NK-92 treated with Interleukin-12 subunit alpha and Interleukin-12 subunit beta, amount 100 ng/mL, for 24 hours (cell line): ENCODE measurements around the gene DNAH11.
"Not testable (repeated sequence)": the region's sequence is repeated elsewhere in the genome, so short reads cannot be mapped to it uniquely, and the experiment has no call there.

Experiments used
- DNase-seq: peaks from one replicate; lab custom pipeline; 2025; lab: John Stamatoyannopoulos, UW

DNAH11 gene

DNA sequence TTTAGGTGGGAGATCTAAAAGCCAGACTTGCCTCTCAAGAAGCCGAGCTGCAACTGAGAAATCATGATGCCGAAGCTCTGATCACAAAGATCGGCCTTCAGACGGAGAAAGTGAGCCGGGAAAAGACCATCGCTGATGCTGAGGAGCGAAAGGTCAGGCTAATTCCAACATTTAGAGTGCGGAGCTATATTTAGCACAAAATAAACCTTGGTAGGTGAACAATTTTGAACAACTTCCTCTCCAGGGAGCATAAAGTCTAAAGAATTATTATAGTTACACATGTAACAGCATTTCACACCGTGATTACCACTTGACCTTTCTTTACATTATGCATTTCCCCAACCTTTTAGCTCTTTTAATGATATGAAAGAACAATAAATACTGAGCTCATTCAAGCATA, 236.1 kb downstream of the DNAH11 start:
- no peak for DNase-seq

DNA sequence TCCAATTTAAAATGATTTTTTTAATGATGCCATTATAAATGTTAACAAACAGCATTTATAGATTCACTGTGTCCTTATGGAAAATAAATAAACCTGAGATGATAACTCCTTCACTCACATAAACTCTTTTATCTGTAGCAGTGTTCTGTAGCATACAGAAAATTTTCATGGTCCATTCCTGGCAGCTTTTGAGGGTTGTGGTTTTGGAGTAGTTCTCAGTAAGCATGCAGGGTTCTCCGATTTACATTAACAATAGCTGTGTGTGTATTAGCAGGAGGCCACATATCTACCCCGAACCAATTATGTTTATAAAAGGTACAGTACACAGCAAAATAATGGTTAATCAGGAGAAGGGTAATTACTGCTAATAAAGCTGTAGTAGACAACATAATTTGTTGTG, 240.2 kb downstream of the DNAH11 start:
- DNase-seq = no peak

DNA sequence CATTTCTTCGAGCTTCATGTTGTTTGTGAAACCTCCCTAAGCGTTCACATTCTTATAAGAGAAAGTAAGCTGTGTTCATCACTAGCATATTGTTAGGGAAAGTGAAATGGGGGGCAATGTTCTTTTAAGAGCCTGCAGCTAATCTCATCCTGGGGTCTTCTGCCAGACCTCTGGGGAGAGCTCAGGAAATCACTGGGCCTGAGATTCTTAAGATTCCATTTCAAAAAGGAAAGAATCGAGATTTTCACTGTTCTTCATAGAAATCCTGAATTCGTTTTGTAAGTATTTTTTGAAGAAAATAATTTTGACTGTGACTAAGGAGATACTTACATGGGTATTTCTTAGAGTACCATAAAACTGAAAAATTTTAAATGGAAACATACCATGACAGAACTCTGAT, 242.2 kb downstream of the DNAH11 start:
- no peak for DNase-seq

DNA sequence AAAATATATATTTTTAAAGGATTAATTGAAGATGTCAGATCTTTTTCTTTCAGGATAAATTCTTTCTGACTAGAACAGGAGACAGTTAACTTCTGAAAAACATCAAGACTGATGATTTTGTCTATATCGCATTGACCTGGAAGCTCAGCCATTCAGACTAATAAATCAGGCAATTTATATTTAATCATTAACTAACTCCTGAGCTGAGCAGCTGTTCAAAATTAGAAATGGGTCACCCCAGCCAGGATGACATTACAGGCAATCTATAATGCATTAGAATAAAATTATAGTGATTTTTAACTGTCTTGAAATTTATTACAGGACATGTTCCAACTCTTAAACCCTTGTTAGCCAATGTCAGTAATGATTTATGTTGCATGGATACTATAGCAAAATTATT, 263.0 kb downstream of the DNAH11 start:
- no peak for DNase-seq

DNA sequence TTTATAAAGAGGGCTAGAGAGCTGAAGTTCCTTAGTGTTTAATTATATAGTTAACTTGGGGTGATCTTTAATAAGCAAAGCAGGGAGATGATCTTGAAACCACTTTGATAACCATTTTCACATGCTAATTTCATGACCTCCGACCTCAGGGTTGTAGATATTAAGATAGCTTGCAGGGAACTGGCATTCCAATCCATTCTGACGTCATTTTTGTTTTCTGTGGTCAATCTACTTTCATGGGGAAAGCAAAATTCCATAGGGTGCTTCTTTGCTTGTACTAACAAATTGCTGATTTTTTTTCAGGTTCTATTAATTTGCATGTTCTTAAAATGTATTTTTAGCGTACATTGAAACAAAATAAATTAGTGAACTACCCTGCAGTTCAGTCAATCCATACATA, 263.5 kb downstream of the DNAH11 start:
- no peak for DNase-seq

DNA sequence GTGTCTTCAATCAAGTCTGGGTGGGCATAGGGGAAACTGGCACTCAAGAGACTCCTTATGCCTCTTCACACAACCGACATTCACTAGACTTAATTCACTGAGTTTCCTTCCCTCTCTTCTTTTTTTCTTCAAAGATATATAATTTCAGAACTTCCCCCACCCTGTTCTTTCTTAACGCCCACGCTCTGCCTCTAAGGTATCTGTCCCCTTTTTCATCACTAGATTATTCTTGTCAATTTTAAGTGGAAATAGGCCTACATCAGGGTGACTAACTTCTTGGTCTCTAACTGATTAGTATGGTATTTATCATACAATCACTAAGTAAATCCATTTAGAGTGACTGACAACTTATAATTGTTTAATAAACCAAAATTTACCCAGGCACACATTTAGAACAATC, 276.2 kb downstream of the DNAH11 start:
- DNase-seq = no peak

DNA sequence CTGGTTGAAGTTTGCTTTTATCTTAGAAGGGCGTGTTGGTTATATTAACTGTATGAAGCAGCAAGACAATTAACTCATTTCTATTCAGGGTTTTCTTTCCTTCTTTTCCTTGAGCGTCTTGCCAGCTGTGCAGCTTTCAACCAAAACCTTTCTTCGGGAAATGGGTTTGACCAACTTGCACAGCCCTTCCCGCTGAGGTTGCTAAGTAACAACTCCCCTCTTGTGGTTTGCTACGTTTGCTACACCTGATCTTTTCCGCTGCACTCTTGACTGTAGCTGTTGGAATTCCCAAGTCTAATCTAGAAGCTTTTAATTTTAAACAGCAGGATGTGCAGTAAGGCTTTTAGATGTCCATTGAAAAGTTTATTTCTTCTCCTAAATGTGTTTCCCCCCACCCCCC, 286.0 kb downstream of the DNAH11 start:
- DNase-seq = no peak

DNA sequence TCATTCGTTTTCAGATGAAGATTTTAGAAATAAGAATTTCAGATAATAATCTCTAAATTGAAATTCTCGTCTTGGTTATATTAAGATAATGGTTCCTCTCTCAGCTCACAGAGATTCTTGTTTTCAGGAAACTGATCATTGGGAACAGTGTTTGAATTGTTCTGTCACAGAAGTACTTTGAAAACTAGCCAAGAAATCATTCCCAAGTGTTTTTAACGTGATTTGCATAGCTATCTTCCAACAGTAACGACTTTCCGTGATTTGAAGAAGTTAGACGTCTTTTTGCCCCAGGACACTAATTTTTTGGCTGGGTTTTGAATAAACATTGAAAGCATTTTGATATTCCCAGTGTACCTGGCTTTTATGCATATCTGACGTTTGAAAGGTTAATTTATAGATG, 286.9 kb downstream of the DNAH11 start:
- no peak for DNase-seq

DNA sequence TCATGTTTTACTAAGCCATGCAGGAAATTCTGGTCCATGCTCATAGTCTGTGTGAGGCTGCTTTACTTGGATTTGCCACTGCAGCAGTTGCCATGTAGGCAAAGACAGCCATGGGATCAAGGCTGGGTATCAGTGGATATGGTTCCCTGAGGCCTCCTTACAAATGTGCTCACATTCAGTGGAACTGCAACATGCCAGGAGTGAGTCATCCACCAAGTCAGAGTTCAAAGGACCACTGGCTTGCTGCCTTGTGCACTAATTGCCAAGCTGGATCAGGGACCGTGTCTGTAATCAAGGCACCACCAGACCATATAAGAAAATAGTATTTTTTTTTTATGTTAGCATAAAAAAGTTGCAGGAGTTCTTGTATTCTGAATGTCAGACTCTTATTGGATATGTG, 301.9 kb downstream of the DNAH11 start:
- DNase-seq = no peak

DNA sequence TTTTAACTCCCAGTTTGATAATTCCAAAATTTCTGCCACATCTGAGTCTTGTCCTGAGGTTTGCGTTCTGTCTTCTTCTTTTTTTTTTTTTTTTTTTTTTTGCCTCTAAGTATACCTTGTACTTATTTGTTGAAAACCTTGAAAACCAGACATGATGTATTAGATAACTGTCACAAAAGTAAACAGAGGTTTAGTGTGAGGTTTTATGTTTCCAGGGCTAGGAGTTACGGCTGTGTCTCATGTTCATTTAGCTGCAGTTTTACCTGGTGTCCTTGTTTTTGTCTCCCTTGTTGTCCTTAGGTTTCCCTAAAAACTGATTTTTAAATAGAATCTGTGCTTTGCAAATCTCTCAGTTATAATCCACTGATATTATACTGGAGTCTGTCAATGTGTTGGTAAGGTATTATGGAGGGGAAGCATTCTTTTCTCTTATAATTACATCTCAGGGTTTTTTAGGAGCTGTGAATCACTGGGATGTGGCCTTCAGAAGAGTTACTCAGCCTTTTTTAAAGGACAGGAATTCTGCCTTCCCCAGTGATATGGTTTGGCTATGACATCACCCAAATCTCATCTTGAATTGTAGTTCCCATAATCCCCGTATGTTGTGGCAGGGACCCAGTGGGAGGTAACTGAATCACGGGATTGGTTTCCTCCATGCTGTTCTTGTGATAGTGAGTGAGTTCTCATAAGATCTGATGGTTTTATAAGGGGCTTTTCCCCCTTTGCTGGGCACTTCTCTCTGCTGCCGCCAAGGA, 307.9 kb downstream of the DNAH11 start:
- no peak for DNase-seq

DNA sequence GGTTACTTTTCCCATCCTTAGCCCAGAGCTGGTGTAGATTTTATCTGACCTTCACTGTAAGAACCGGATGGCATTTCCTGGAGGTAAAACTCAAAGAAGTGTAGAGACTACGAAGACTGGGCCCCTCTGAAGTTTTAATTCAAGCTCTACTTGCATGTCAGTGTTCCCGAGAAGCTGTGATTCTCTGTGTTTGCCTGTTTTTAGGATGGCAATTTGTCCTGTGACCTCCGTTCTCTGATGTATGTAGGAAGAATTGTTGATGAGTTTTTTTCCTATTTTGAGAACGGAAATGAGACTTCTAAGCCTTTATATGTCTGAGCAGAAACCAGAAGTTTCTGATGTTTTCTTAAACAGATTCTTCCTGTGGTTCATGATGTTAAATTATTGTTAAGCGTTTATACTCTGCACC, 308.7 kb downstream of the DNAH11 start:
- no peak for DNase-seq

DNA sequence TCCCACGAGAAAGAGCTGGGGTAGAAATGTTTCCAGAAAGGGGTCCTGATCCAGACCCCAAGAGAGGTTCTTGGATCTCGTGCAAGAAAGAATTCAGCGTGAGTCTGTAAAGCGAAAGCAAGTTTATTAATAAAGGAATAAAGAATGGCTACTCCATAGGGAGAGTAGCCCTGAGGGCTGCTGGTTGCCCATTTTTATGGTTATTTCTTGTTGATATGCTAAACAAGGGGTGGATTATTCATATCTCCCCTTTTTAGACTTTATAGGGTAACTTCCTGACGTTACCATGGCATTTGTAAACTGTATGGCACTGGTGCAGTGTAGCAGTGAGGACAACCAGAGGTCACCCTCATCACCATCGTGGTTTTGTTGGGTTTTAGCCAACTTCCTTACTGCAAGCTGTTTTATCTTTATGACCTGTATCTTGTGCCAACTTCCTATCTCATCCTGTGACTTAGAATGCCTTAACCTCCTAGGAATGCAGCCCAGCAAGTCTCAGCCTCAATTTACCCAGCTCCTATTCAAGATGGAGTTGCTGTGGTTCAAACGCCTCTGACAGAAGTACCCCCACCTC, 322.9 kb downstream of the DNAH11 start:
- DNase-seq = not testable (repeated sequence)

DNA sequence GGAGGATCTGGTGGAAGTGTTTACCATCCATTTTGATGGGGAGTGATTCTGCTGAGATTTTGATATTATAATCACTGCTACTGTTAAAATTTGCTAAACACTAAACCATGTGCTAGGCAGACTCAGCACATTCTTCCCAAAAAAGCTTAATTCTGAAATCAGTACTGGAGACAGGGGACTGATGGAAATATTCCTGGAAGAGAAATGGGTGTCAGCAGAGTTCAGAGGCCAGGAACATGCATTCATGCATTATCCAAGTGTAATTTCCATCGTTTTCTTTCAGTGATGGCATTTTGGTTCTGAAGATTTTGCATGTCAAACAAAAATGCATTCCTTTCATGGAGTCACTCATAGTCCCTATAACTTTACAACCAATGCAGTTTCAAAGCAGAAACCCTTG, 323.9 kb downstream of the DNAH11 start:
- DNase-seq = no peak

DNA sequence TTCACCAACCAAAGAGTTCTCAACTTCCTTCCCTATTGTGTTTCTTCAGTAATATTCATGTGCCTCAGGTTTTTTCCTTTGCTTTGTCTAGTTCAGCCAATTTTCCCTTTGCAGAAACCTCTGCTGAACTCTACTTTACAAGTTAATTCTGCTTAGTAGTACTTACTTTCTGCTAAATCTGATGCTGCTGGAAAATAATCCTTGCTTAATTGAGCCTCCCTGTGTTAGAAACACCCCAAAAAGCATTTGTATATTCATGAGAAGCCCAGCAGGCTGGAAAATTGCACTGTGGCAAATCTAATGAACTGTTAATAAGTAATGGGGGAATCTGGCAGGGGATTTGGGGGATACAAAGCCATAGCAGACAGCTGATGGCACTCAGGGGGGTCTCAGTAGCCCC, 324.4 kb downstream of the DNAH11 start:
- DNase-seq = no peak

DNA sequence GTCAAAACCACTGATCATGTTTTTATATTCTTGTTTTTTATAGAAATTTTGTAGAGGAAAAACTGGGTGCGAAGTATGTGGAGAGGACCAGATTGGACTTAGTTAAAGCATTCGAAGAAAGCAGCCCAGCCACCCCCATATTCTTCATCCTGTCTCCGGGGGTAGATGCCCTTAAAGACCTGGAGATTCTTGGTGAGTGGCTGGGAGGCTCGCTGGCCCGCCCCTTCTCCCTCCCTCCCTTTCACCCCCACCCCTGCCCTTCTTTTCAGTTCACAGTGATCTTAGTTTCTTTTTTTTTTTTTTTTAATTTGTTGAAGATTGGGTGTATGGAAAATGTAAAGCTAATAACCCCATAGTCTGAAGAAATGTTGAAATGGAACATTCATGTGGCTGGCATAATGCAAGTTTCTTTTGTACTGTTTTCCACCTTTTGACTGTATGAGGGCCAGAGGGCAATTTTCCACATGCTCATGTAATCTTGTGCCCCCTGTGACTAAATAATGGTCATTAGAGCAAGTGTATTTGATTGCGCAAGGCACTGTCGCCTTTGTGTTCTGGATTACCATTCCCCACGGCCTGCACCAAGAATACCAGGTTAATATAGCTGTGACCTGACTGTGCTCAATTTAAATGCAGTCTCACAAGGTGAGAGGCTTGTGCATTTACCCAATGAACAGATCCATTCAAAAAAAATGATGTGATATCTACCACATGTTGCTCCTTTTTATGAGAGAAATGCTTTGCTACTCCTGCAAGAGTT, 325.2 kb downstream of the DNAH11 start:
- DNase-seq = no peak

DNA sequence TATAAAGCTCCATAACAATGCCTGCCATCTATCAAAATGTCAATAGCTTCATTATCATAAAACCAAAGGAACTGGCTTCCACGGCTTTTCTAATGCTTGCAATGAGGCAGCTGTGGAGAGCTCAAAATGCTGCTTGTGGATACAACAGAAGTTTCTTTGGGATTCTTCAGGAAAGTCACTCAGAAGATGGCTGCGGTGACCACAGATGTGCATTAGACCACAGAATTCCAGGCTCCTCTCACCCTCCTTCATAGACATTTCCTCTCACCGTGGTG, 325.7 kb downstream of the DNAH11 start:
- no peak for DNase-seq

DNA sequence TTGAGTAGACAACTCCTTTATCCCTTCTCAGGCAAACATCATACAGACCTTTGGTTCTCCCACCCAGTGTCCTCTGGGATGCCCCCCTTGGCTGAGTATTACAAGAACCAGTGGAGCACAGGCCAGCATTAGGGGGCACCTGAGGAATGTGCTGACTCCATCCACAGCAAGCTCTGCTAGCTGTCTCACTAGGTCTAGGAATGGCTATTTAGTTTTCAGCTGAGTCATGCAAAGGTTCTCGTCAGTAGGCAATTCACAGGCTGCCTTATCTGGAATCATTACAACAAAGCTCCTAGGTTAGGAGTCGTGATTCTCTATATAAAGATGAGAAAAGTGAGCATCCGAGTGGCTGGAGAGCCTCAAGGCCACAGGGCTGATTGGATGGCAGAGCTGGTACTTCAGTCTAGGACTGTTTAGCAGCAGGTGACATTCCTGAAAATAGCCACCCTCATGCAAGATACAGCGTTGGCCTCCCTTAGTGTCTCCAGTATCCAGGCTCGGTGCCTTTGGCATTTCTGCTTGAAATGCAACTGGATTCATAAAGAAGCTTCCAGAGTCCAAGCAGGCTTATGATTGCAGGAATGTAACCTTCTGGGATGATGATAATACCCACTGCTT, 327.1 kb downstream of the DNAH11 start:
- DNase-seq = no peak

DNA sequence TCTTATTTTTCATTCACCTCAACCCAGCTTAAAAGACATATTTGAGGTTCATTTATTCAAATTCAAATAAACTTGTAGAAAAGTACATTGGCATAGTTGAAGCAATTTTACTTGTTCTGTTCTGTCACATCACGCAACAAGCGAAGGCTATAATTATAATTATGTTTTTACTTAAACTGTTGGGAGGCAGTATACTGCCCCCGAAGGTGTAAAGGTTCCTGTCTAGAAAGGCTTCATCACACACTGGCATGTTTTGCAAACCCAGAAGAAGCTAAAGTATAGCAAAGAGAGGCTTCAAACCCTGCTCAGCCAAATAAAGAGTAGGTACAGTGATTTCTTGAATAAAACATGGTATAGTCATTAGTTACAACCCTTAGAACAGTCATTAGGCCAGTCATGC, 340.2 kb downstream of the DNAH11 start:
- DNase-seq = no peak

DNA sequence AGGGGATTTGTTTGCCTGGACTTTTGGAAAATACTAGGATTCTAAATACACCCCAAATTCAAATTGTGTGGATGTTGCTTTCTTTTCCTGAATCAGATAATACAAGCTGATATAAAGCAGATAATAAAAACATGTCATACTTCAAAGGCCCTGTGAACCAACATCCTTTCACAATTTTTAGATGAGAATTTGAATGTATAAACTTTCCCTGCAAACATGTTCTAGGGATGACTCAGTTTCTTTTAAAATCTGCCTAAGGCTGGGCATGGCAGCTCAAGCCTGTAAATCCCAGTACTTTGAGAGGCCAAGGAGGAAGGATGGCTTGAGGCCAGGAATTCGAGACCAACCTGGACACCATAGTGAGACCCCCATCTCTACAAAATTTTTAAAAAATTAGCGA, 340.7 kb downstream of the DNAH11 start:
- not testable (repeated sequence) for DNase-seq

DNA sequence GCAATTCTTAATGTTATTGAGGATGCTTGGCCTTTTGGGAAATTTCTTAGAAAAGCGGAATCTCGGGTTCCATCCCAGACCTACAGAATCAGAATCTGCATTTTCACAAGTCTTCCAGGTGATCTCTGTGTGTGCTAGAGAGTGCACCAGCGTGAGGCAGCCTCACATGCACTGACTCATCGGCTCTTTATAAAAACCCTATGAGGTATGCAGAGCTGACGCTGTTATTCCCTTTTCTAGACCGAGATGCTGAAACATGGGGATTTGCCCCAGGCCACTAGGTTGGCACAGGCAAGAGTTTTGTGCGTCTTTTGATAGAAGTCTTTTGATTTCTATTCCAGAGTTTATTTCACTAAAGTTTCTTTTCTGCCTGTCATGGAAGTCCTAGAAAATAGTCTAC, 341.7 kb downstream of the DNAH11 start:
- DNase-seq = no peak

DNA sequence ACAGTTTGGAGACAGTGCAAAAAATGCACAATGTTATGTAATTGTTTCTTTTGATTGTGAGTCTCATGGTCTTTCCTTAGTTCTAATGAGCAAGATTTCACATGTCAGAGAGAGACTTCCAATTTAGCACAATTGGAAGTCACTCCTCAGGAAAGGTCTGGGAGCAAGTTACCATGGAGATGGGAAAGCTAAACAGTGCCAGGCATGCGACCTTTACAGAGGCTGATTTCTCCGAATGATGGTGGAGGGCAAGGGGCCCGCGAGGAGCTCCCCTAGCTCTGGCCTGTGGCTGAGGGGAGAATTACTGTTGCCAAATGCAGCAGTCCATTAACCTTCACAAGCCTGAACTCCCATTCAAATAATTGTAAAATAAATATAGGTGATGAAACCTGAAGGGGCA, 343.6 kb downstream of the DNAH11 start:
- DNase-seq = no peak

DNA sequence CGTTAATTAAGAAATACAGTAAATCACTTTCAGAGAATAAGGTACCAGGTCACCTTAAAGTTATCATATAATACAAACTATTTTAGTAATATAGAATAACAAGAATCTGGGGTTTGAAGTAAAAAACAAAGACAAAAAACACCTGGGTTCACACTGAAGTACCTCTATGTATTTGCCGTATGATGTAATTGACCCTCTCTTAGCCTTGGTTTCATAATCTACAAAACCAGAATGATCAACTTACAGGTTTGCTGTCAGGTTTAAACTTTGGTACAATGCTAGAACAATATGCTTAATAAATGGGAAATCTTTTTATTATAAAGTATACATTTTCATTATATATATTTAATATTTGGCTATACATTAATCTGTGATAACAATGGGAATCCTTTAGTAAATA, 344.5 kb downstream of the DNAH11 start:
- DNase-seq = no peak

DNA sequence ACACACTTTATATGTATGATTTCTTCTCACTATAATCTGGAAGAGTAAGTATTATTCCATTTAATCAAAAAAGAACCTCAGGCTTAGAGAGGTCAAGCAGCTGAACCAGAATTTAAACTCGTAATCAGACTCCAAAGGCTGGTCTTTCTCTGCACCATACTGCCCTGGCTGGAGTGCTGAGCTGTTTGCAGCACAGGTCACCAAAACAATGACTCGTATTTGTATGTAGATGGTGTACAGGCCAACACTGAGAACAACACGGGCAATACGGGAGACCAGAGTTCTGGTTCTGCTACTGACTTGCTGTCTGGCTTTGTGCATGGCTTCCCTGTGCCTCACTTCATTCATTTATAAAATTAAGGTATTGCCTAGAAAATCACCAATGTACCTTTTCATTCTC, 344.9 kb downstream of the DNAH11 start:
- DNase-seq = no peak
